Fibroblast of lung (primary cell): ENCODE results near the gene SLC35F3. TPM values are rescaled to one million over a fixed set of nuclear protein-coding genes. Genes with fewer than 3 reads are reported as not detected.

Experiments used
- DNase-seq, 2 donors: peaks; one replicate each; pipeline versions ENCODE4 v3.0.0 to v3.0.0-alpha.2; 2010; ENCODE audit warnings: low read depth in 2 of 2
- H2AFZ ChIP-seq: 2 replicates; pipeline ENCODE4 v1.5.1; 2012; ENCODE audit warnings: low read length, control low read depth, inconsistent platforms
- H3K27ac ChIP-seq: 2 replicates; pipeline ENCODE4 v1.5.1; 2011; ENCODE audit warnings: low read length, control low read depth; ENCODE audit not compliant: insufficient read depth
- H3K27me3 ChIP-seq: 2 replicates; pipeline ENCODE4 v1.5.1; 2011; ENCODE audit warnings: mild to moderate bottlenecking, low read length; ENCODE audit not compliant: control insufficient read depth, insufficient read depth
- H3K36me3 ChIP-seq: 2 replicates; pipeline ENCODE4 v1.5.1; 2011; ENCODE audit warnings: low read length; ENCODE audit not compliant: control insufficient read depth, insufficient read depth
- H3K4me1 ChIP-seq: 2 replicates; pipeline ENCODE4 v1.5.1; 2011; ENCODE audit warnings: low read length; ENCODE audit not compliant: control insufficient read depth, insufficient read depth; ENCODE audit errors: extremely low read depth
- H3K4me2 ChIP-seq: 2 replicates; pipeline ENCODE4 v1.5.1; 2011; ENCODE audit warnings: low read length, control low read depth; ENCODE audit not compliant: insufficient read depth; ENCODE audit errors: extremely low read depth
- H3K4me3 ChIP-seq, 4 experiments: fragments of 200-600 bp in 1 of 4; sonication (generic) in 1 of 4; replicated peaks in 1 of 4; 2 replicates each; pipeline ENCODE4 v1.5.1; 2011 to 2016; ENCODE audit warnings: low read length in 4 of 4, low read depth in 3 of 4, mild to moderate bottlenecking in 3 of 4, control low read depth in 2 of 4, inconsistent platforms in 1 of 4, mixed read lengths in 1 of 4; ENCODE audit not compliant: insufficient read depth in 1 of 4; ENCODE audit errors: control extremely low read depth in 1 of 4
- H3K79me2 ChIP-seq: 2 replicates; pipeline ENCODE4 v1.5.1; 2012; ENCODE audit warnings: mild to moderate bottlenecking, low read length, inconsistent platforms; ENCODE audit not compliant: control insufficient read depth, insufficient read depth
- H3K9ac ChIP-seq: 2 replicates; pipeline ENCODE4 v1.5.1; 2011; ENCODE audit warnings: mild to moderate bottlenecking, low read length, control low read depth; ENCODE audit not compliant: insufficient read depth
- H3K9me3 ChIP-seq: 2 replicates; pipeline ENCODE4 v1.5.1; 2012; ENCODE audit warnings: low read depth, low read length; ENCODE audit not compliant: control insufficient read depth, insufficient read depth
- H4K20me1 ChIP-seq: 2 replicates; pipeline ENCODE4 v1.5.1; 2011; ENCODE audit warnings: low read length; ENCODE audit not compliant: control insufficient read depth, insufficient read depth; ENCODE audit errors: extremely low read depth
- CTCF ChIP-seq, 2 donors: IDR thresholded peaks in 1 of 2; conservative IDR thresholded peaks in 1 of 2; 1 replicate in 1 of 2; 2 replicates in 1 of 2; pipeline ENCODE4 v1.5.1; 2011 to 2012; ENCODE audit warnings: low read length in 2 of 2, control low read depth in 1 of 2, inconsistent platforms in 1 of 2, low read depth in 1 of 2, mild to moderate bottlenecking in 1 of 2
- EZH2 ChIP-seq: IDR thresholded peaks from 2 replicates; pipeline ENCODE4 v1.5.1; 2012; ENCODE audit warnings: low read length, control low read depth, mild to moderate bottlenecking; ENCODE audit errors: missing control alignments
- polyA plus RNA-seq, 2 donors: library from polyadenylated mRNA; depleted of rRNA in 1 of 2; stranded (reverse) in 1 of 2; unstranded in 1 of 2; fragments of >200 nt; gene quantifications; 2 replicates each; pipeline ENCODE4 v1.2.1, GENCODE V29; 2011 to 2012; ENCODE audit warnings: missing spikeins in 1 of 2
- total RNA-seq: library from RNA; depleted of rRNA; stranded (reverse); fragments of >200 nt; gene quantifications from 2 replicates; pipeline ENCODE4 v1.2.1, GENCODE V29; 2014

Gene SLC35F3
- total and polyA plus RNA-seq, 2 donors (not counting 1 experiment from before 2014, with no cell fraction given) = not detected

GRCh38 chr1:234302354-234302962 is 398.0 kb downstream of the SLC35F3 start:
- H3K4me3 ChIP-seq = no peak overlapping the region
- H4K20me1 ChIP-seq = no peaks in the 10 kb centered on the region
- H3K4me2 ChIP-seq = no peak overlapping the region
- H3K27ac ChIP-seq = no peak overlapping the region
- H3K79me2 ChIP-seq = no peaks in the 10 kb centered on the region
- no peaks in the 10 kb centered on the region for H3K36me3 ChIP-seq
- H2AFZ ChIP-seq = no peak overlapping the region
- no peaks in the 10 kb centered on the region for H3K4me1 ChIP-seq
- no peak for DNase-seq
- no peak overlapping the region for H3K9ac ChIP-seq
- H3K9me3 ChIP-seq = no peaks in the 10 kb centered on the region
- no peak for TF ChIP-seq EZH2
- TF ChIP-seq CTCF (conservative IDR thresholded peaks at IDR 0.05 in 1 of 2, IDR thresholded peaks at IDR 0.05 in 1 of 2; ENCODE audit: low read depth in 1 of 2, low read length in 2 of 2) = no peak
- no peaks in the 10 kb centered on the region for H3K27me3 ChIP-seq

GRCh38 chr1:234303231-234303630 is 398.8 kb downstream of the SLC35F3 start:
- H3K9ac ChIP-seq = no peak overlapping the region
- no peak for DNase-seq
- H3K36me3 ChIP-seq = no peaks in the 10 kb centered on the region
- TF ChIP-seq CTCF (conservative IDR thresholded peaks at IDR 0.05 in 1 of 2, IDR thresholded peaks at IDR 0.05 in 1 of 2; ENCODE audit: low read depth in 1 of 2, low read length in 2 of 2) (no peak), EZH2 (no peak)
- H4K20me1 ChIP-seq = no peaks in the 10 kb centered on the region
- no peak overlapping the region for H2AFZ ChIP-seq
- no peaks in the 10 kb centered on the region for H3K4me1 ChIP-seq
- H3K4me3 ChIP-seq = no peak overlapping the region
- no peaks in the 10 kb centered on the region for H3K27me3 ChIP-seq
- H3K79me2 ChIP-seq = no peaks in the 10 kb centered on the region
- no peak overlapping the region for H3K4me2 ChIP-seq
- H3K27ac ChIP-seq = no peak overlapping the region
- H3K9me3 ChIP-seq = no peaks in the 10 kb centered on the region

- Histone ChIP-seq H3K27me3 (no peaks in the 10 kb centered on the region), H2AFZ (no peak overlapping the region), H3K79me2 (no peaks in the 10 kb centered on the region), H3K36me3 (no peaks in the 10 kb centered on the region), H3K4me3 (no peak overlapping the region), H3K4me2 (no peak overlapping the region), H3K9me3 (no peaks in the 10 kb centered on the region), H3K4me1 (no peaks in the 10 kb centered on the region), H4K20me1 (no peaks in the 10 kb centered on the region), H3K9ac (no peak overlapping the region), H3K27ac (no peak overlapping the region)
- TF ChIP-seq CTCF (conservative IDR thresholded peaks at IDR 0.05 in 1 of 2, IDR thresholded peaks at IDR 0.05 in 1 of 2; ENCODE audit: low read depth in 1 of 2, low read length in 2 of 2) (no peak), EZH2 (no peak)
- no peak for DNase-seq
Observed at GRCh38 chr1:234307726-234308125, 403.2 kb downstream of the SLC35F3 start.
